ENCODE results near the gene TLL2. TPM values are rescaled to one million over a fixed set of nuclear protein-coding genes. Genes with fewer than 3 reads are reported as not detected.

TLL2 gene
- total RNA-seq, 2 donors from 2014 or later: 0.28 to 0.32 TPM

DNA sequence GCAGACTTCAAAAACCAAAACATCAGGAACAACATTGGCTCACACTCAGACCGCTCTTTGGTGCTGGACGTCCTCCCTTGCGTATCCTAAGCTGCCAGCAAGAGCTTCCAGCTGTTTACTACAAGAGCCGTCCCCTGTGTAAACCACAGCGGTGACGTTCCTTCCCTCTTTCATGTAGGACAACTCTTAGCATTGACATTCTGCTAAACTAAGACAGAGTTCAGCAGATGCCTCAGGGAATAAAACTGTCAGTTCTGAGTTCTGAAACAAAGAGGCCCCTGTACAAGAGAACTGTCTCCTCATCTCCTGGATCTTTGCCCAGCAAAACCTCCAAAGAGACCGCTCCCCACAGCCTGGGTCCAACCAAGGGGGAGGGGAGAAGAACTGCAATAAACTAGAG, 97.1 kb downstream of the TLL2 start:
- Histone ChIP-seq H3K9me3 (no peaks in the 10 kb centered on the region), H3K27ac (no peak overlapping the region), H3K36me3 (no peaks in the 10 kb centered on the region), H3K4me3 (no peak overlapping the region), H3K4me1 (replicated peaks) (no peaks in the 10 kb centered on the region), H3K27me3 (replicated peaks; ENCODE audit: insufficient read depth) (no peaks in the 10 kb centered on the region)
- intact Hi-C loops (cut with DNase I): no loop called here
- DNase-seq (ENCODE audit: low spot score): peak; percentile 29
- TF ChIP-seq, protein P1, sequence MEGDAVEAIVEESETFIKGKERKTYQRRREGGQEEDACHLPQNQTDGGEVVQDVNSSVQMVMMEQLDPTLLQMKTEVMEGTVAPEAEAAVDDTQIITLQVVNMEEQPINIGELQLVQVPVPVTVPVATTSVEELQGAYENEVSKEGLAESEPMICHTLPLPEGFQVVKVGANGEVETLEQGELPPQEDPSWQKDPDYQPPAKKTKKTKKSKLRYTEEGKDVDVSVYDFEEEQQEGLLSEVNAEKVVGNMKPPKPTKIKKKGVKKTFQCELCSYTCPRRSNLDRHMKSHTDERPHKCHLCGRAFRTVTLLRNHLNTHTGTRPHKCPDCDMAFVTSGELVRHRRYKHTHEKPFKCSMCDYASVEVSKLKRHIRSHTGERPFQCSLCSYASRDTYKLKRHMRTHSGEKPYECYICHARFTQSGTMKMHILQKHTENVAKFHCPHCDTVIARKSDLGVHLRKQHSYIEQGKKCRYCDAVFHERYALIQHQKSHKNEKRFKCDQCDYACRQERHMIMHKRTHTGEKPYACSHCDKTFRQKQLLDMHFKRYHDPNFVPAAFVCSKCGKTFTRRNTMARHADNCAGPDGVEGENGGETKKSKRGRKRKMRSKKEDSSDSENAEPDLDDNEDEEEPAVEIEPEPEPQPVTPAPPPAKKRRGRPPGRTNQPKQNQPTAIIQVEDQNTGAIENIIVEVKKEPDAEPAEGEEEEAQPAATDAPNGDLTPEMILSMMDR (IDR thresholded peaks at IDR 0.05): no peak
- 12% methylated on average over 7 of the region's 7 CpGs for WGBS

DNA sequence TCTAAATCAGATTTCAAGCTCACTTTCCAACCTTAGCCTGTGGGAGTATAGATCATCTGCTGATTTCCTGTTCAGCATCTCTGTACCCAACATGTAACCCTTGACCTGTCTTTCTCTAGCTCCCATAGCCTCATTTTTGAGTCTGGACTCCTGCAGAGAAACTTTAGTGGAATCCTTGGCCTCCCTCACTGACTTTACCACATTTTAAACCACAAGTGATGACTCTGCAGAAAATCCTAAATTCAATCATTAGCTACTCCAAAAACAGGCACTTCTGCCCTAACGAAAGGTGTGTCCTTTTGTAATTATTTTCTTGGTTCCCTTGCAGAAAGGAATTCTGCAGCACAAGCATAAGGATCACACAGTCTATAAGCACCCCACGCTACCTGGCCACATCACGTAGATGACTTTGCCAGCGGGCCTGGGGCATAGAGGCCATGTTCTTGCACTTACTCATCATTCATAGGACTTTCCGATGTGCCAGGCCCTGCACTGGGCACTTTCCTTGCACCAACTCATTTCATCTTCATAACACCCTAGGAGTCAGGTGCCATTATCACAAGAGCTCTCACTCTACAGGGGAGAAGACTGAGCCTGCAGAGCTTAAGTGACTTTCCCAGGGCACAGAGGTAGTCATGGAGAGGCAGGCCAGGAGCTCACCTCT, 97.7 kb downstream of the TLL2 start:
- no peak for DNase-seq (ENCODE audit: low spot score)
- TF ChIP-seq, protein P1 (IDR thresholded peaks at IDR 0.05): no peak
- TF ChIP-seq POLR2A (IDR thresholded peaks at IDR 0.05) (no peak), POLR2AphosphoS5 (IDR thresholded peaks at IDR 0.05) (no peak)
- WGBS: 89% methylated on average over 5 of the region's 5 CpGs
- H3K4me3 ChIP-seq: no peak overlapping the region
- no peak overlapping the region for H3K27ac ChIP-seq
- intact Hi-C loops (cut with DNase I): no loop called here
- no peaks in the 10 kb centered on the region for H3K36me3 ChIP-seq
- no peaks in the 10 kb centered on the region for H3K9me3 ChIP-seq
- H3K4me1 ChIP-seq (replicated peaks): no peaks in the 10 kb centered on the region
- H3K27me3 ChIP-seq (replicated peaks; ENCODE audit: insufficient read depth): no peaks in the 10 kb centered on the region

DNA sequence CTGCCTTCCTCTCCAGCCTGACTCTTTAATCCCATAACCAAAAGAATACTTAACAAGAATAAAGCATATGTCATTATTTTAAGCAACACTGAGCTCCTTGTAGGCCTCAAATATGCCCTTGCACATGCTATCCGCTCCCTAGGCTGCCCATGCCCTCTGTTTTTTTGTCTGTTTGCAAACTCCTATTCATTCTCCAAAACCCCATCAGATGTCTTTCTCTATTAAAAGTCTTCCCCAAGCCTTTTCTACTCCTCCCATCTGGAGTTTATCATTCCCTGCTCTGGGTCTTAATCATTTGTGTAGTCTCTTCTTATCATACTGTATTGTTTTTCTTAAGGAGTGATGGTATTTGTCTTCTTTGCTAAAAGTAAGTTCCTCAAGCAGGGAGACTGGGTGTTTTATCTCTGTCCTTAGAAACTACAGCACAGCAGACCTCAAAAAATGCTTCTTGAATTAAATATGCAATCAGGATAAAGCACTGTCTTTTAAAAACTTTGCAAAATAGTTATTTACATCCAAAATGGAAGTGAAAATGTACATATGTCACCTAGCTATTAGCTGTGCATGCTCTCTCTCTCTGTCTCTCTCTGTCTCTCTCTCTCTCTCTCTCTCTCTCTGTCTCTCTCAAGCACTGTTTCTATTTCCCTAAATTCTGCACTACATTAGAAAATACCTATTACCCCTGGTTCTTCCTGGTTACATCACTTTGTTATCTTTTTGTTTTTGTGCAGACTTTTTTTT, 98.4 kb downstream of the TLL2 start:
- Histone ChIP-seq H3K27me3 (replicated peaks; ENCODE audit: insufficient read depth) (no peaks in the 10 kb centered on the region), H3K27ac (no peak overlapping the region), H3K4me1 (replicated peaks) (no peaks in the 10 kb centered on the region), H3K36me3 (no peaks in the 10 kb centered on the region), H3K4me3 (no peak overlapping the region), H3K9me3 (no peaks in the 10 kb centered on the region)
- intact Hi-C loops (cut with DNase I): no loop called here
- TF ChIP-seq POLR2A (IDR thresholded peaks at IDR 0.05) (no peak), POLR2AphosphoS5 (IDR thresholded peaks at IDR 0.05) (no peak)
- TF ChIP-seq, protein P1 (IDR thresholded peaks at IDR 0.05): no peak
- DNase-seq (ENCODE audit: low spot score): no peak
- 100% methylated on average over 1 of the region's 1 CpG for WGBS

DNA sequence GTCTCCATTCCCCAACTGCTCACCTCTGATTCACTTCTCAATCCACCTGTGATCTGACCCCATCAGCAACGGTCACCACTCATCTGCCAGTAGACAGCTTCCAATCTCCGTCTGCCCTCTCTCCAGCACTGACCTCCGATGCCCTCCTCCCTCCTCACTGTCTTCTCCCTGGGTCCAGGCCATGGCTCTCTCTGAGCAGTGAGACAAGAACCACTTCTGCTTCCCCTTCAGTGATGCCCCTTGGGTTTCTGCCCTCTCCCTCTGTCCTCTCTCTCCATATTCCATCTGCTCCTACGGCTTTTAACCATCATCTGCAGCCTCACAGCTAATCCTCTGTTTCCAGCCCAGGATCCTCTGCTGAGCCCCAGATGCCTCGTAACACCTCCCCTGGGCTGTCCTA, 99.4 kb downstream of the TLL2 start:
- TF ChIP-seq, protein P1 (IDR thresholded peaks at IDR 0.05): no peak
- TF ChIP-seq POLR2AphosphoS5 (IDR thresholded peaks at IDR 0.05) (no peak), POLR2A (IDR thresholded peaks at IDR 0.05) (no peak)
- H3K4me3 ChIP-seq: no peak overlapping the region
- H3K36me3 ChIP-seq: no peaks in the 10 kb centered on the region
- 96% methylated on average over 5 of the region's 5 CpGs for WGBS
- intact Hi-C loops (cut with DNase I): no loop called here
- no peak overlapping the region for H3K27ac ChIP-seq
- no peak for DNase-seq (ENCODE audit: low spot score)
- no peaks in the 10 kb centered on the region for H3K9me3 ChIP-seq
- no peaks in the 10 kb centered on the region for H3K4me1 ChIP-seq (replicated peaks)
- H3K27me3 ChIP-seq (replicated peaks; ENCODE audit: insufficient read depth): no peaks in the 10 kb centered on the region
